ENCODE results near the gene SLC17A8. TPM values are rescaled to one million over a fixed set of nuclear protein-coding genes. Genes with fewer than 3 reads are reported as not detected.

SLC17A8 gene
- total RNA-seq, 1 experiment from 2014 or later = not detected

DNA sequence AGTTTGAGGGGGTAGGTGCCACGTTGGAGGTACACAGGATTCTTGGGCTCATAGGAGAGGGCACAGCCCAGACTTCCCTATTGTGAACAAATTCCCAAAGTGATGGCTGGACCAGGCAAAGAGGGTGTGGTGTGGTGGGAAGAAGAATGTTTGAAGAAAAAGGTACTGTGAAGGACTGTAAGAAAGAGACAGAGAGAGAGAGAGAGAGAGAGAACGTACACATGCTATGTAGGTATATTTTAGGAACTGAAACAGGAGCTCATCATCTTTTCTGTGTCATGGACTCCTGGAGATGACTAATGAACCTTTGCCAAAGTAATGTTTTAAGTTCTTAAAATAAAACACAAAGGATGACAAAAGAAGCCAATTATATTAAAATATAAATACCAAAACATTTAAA, 24.5 kb downstream of the SLC17A8 start:
- Mint-ChIP-seq H3K9me3 (no peaks in the 10 kb centered on the region), H3K4me1 (peaks cover 0 to 2% of the 10 kb centered on the region in 2 experiments; a peak in 1 of 4 replicates), H3K4me3 (no peak overlapping the region), H3K27me3 (ENCODE audit: low read depth) (no peaks in the 10 kb centered on the region), H3K36me3 (ENCODE audit: insufficient read depth in 1 of 3, low read depth in 3 of 3) (no peaks in the 10 kb centered on the region), H3K27ac (no peak overlapping the region)
- H3K4me2 ChIP-seq (ENCODE audit: insufficient read depth, insufficient read length, low read length) = no peak overlapping the region
- H3K79me2 ChIP-seq (ENCODE audit: insufficient read depth, low read length) = no peaks in the 10 kb centered on the region
- H3K4ac ChIP-seq (ENCODE audit: low read depth, low read length) = no peak overlapping the region
- H3T11ph ChIP-seq (ENCODE audit: low read length) = no peak overlapping the region
- TF ChIP-seq, protein P1, sequence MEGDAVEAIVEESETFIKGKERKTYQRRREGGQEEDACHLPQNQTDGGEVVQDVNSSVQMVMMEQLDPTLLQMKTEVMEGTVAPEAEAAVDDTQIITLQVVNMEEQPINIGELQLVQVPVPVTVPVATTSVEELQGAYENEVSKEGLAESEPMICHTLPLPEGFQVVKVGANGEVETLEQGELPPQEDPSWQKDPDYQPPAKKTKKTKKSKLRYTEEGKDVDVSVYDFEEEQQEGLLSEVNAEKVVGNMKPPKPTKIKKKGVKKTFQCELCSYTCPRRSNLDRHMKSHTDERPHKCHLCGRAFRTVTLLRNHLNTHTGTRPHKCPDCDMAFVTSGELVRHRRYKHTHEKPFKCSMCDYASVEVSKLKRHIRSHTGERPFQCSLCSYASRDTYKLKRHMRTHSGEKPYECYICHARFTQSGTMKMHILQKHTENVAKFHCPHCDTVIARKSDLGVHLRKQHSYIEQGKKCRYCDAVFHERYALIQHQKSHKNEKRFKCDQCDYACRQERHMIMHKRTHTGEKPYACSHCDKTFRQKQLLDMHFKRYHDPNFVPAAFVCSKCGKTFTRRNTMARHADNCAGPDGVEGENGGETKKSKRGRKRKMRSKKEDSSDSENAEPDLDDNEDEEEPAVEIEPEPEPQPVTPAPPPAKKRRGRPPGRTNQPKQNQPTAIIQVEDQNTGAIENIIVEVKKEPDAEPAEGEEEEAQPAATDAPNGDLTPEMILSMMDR (conservative IDR thresholded peaks at IDR 0.05) = no peak
- H2AK5ac ChIP-seq (ENCODE audit: insufficient read length, low read length) = no peak overlapping the region
- no peak overlapping the region for H4K5ac ChIP-seq (ENCODE audit: insufficient read length, low read depth, low read length)
- no peak overlapping the region for H3K27ac ChIP-seq (ENCODE audit: insufficient read length, low read depth, low read length)
- no peak overlapping the region for H3K56ac ChIP-seq (ENCODE audit: insufficient read length, low read depth, low read length)
- no peaks in the 10 kb centered on the region for H3K9me3 ChIP-seq (ENCODE audit: control insufficient read depth, low read depth, low read length)
- H4K91ac ChIP-seq (ENCODE audit: insufficient read length, low read depth, low read length) = no peak overlapping the region
- no peaks in the 10 kb centered on the region for H3K4me1 ChIP-seq (ENCODE audit: insufficient read depth, low read length)
- no peak overlapping the region for H3K9ac ChIP-seq (ENCODE audit: extremely low read depth, insufficient read length, low read length)
- H3K18ac ChIP-seq (ENCODE audit: insufficient read length, low read depth, low read length) = no peak overlapping the region
- no peak overlapping the region for H2BK5ac ChIP-seq (ENCODE audit: insufficient read length, low read length)
- H3K27me3 ChIP-seq (ENCODE audit: insufficient read depth, low read length) = no peaks in the 10 kb centered on the region
- H2BK20ac ChIP-seq (ENCODE audit: low read depth, low read length, poor library complexity, severe bottlenecking) = no peak overlapping the region
- DNase-seq = no peak
- H3K14ac ChIP-seq (ENCODE audit: insufficient read depth, low read length) = no peak overlapping the region
- H2BK15ac ChIP-seq (ENCODE audit: low read depth, low read length) = no peak overlapping the region
- WGBS (ENCODE audit: extremely low coverage, insufficient read length, low lambda C conversion rate) = no CpG with 5 or more reads among the region's 2 CpGs
- H4K20me1 ChIP-seq (ENCODE audit: control insufficient read depth, insufficient read depth, insufficient read length) = no peaks in the 10 kb centered on the region
- H2AFZ ChIP-seq (ENCODE audit: low read length) = no peak overlapping the region
- no peaks in the 10 kb centered on the region for H3K23me2 ChIP-seq (ENCODE audit: insufficient read length, low read depth, low read length, poor library complexity, severe bottlenecking)
- H3K23ac ChIP-seq (ENCODE audit: insufficient read length, low read depth, low read length) = no peak overlapping the region
- H2BK120ac ChIP-seq (ENCODE audit: low read depth, low read length, poor library complexity, severe bottlenecking) = no peak overlapping the region
- no peak overlapping the region for H4K8ac ChIP-seq (replicated peaks; ENCODE audit: insufficient read length, low read depth, low read length)
- no peaks in the 10 kb centered on the region for H3K79me1 ChIP-seq (ENCODE audit: insufficient read depth, low read depth, low read length, poor library complexity, severe bottlenecking)
- no peak overlapping the region for H2BK12ac ChIP-seq (ENCODE audit: insufficient read length, low read depth, low read length)
